Mesenchymal stem cell (in vitro differentiated cells and primary cell): ENCODE data around the gene CYB561D1.

ENCODE experiments used
- DNase-seq: peaks from one replicate; pipeline ENCODE4 v3.0.0-alpha.2; 2013
- H2AFZ ChIP-seq: one replicate; pipeline ENCODE4 v1.6.1; 2013; ENCODE audit warnings: low read depth, mild to moderate bottlenecking, control low read depth, inconsistent platforms, low read length, moderate library complexity
- H2AK5ac ChIP-seq: 2 replicates; pipeline ENCODE4 v1.6.1; 2013; ENCODE audit warnings: low read length, moderate library complexity, mild to moderate bottlenecking, inconsistent platforms; ENCODE audit not compliant: severe bottlenecking
- H2BK120ac ChIP-seq: one replicate; pipeline ENCODE4 v1.6.1; 2013; ENCODE audit warnings: low read depth, mild to moderate bottlenecking, inconsistent platforms, low read length, moderate library complexity
- H2BK12ac ChIP-seq, 2 experiments: one replicate each; pipeline ENCODE4 v1.6.1; 2013; ENCODE audit warnings: inconsistent platforms in 2 of 2, low read length in 2 of 2, mild to moderate bottlenecking in 2 of 2, moderate library complexity in 2 of 2, control low read depth in 1 of 2
- H2BK15ac ChIP-seq: one replicate; pipeline ENCODE4 v1.6.1; 2013; ENCODE audit warnings: mild to moderate bottlenecking, low read depth, inconsistent platforms; ENCODE audit not compliant: poor library complexity, severe bottlenecking
- H2BK5ac ChIP-seq: 2 replicates; pipeline ENCODE4 v1.6.1; 2013; ENCODE audit warnings: low read depth, mild to moderate bottlenecking, low read length, control low read depth, inconsistent platforms; ENCODE audit not compliant: poor library complexity, severe bottlenecking
- H3K14ac ChIP-seq, 2 experiments: one replicate each; pipeline ENCODE4 v1.6.1; 2013; ENCODE audit warnings: inconsistent platforms in 2 of 2, low read length in 2 of 2, control low read depth in 1 of 2, mild to moderate bottlenecking in 1 of 2, moderate library complexity in 1 of 2
- H3K18ac ChIP-seq, 2 experiments: one replicate each; pipeline ENCODE4 v1.6.1; 2013; ENCODE audit warnings: inconsistent platforms in 2 of 2, low read length in 2 of 2, control low read depth in 1 of 2, low read depth in 1 of 2, mild to moderate bottlenecking in 1 of 2
- H3K23ac ChIP-seq, 2 experiments: one replicate each; pipeline ENCODE4 v1.6.1; 2013; ENCODE audit warnings: inconsistent platforms in 2 of 2, low read length in 2 of 2, mild to moderate bottlenecking in 2 of 2, moderate library complexity in 2 of 2, control low read depth in 1 of 2
- H3K27ac ChIP-seq: 2 replicates; pipeline ENCODE4 v1.5.1; 2013; ENCODE audit warnings: mild to moderate bottlenecking, moderate library complexity, low read length, control low read depth, inconsistent platforms; ENCODE audit not compliant: poor library complexity, severe bottlenecking
- H3K27me3 ChIP-seq, 2 experiments: 2 replicates each; pipeline versions ENCODE4 v1.6.1 to v1.7.0; 2013; ENCODE audit warnings: low read length in 2 of 2, mild to moderate bottlenecking in 2 of 2, moderate library complexity in 2 of 2, control low read depth in 1 of 2, inconsistent platforms in 1 of 2; ENCODE audit not compliant: control insufficient read depth in 1 of 2, insufficient read depth in 1 of 2
- H3K36me3 ChIP-seq, 2 experiments: 2 replicates each; pipeline versions ENCODE4 v1.6.1 to v1.7.0; 2013; ENCODE audit warnings: low read length in 2 of 2, control low read depth in 1 of 2, inconsistent platforms in 1 of 2, low read depth in 1 of 2, mild to moderate bottlenecking in 1 of 2; ENCODE audit not compliant: insufficient read depth in 2 of 2, control insufficient read depth in 1 of 2
- H3K4ac ChIP-seq, 2 experiments: one replicate each; pipeline ENCODE4 v1.6.1; 2013; ENCODE audit warnings: inconsistent platforms in 2 of 2, low read length in 2 of 2, mild to moderate bottlenecking in 2 of 2, moderate library complexity in 2 of 2, control low read depth in 1 of 2, low read depth in 1 of 2
- H3K4me1 ChIP-seq: 2 replicates; pipeline ENCODE4 v1.6.1; 2013; ENCODE audit warnings: low read depth, low read length, control low read depth; ENCODE audit not compliant: control insufficient read depth, insufficient read depth
- H3K4me2 ChIP-seq: 2 replicates; pipeline ENCODE4 v1.6.1; 2013; ENCODE audit warnings: low read length, mild to moderate bottlenecking, inconsistent platforms; ENCODE audit not compliant: poor library complexity, severe bottlenecking
- H3K4me3 ChIP-seq, 2 experiments: 2 replicates each; pipeline versions ENCODE4 v1.5.1 to v1.7.0; 2013; ENCODE audit warnings: low read length in 2 of 2, mild to moderate bottlenecking in 2 of 2, control low read depth in 1 of 2, low read depth in 1 of 2; ENCODE audit not compliant: insufficient read depth in 1 of 2
- H3K79me1 ChIP-seq: replicated peaks from 2 replicates; pipeline ENCODE4 v1.6.1; 2013; ENCODE audit warnings: mild to moderate bottlenecking, control low read depth, low read length, inconsistent platforms; ENCODE audit not compliant: poor library complexity, severe bottlenecking
- H3K9ac ChIP-seq: 2 replicates; pipeline ENCODE4 v1.7.0; 2013; ENCODE audit warnings: mild to moderate bottlenecking, low read length, moderate library complexity
- H3K9me3 ChIP-seq: 2 replicates; pipeline ENCODE4 v1.7.0; 2013; ENCODE audit warnings: mild to moderate bottlenecking, low read length; ENCODE audit not compliant: control insufficient read depth
- H4K8ac ChIP-seq: one replicate; pipeline ENCODE4 v1.6.1; 2013; ENCODE audit warnings: inconsistent platforms, mild to moderate bottlenecking, low read length, moderate library complexity
- H4K91ac ChIP-seq: one replicate; pipeline ENCODE4 v1.6.1; 2013; ENCODE audit warnings: mild to moderate bottlenecking, low read length, inconsistent platforms
- WGBS: methylation state at CpG from one replicate; pipeline ENCODE4 v1.1.7; 2013; ENCODE audit warnings: mixed read lengths; 5-methylcytosine and 5-hydroxymethylcytosine counted together

CYB561D1 gene

DNA sequence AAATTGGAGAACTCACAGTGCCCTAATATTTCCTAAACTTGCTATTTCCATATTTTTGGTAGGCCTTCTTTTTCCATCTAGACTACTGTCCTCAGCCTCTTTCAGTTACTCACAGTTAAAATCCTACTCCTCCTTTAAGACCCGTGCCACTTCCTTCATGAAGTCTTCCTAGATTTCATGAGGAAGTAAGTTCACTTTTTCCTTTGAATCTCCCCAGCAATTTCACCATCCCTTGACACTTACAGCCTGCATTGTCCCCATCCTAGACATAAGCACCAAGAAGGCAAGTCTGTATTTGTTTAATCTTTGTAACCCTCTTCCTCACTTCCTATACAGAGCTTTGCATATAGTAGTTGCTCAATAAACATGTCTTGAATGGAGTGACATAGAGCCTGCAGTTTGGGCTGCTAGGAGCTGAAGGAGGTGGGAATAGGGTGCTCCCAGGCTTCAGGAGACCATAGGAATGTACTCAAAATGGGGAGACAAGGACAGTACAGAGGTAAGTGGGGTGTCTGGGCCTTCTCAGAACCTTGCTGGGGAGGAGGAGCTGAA is 40.5 kb downstream of the CYB561D1 start:
- H2BK15ac ChIP-seq = no peak overlapping the region
- no peak overlapping the region for H3K4me3 ChIP-seq
- no peak overlapping the region for H2BK5ac ChIP-seq
- H3K23ac ChIP-seq = no peak overlapping the region
- H3K79me1 ChIP-seq = no peaks in the 10 kb centered on the region
- H2AFZ ChIP-seq = no peak overlapping the region
- H3K4me2 ChIP-seq = no peak overlapping the region
- no peak overlapping the region for H4K8ac ChIP-seq
- no peak overlapping the region for H3K14ac ChIP-seq
- peaks cover 8 to 11% of the 10 kb centered on the region in 2 experiments for H3K27me3 ChIP-seq
- no peak overlapping the region for H3K27ac ChIP-seq
- no peak overlapping the region for H4K91ac ChIP-seq
- H3K9ac ChIP-seq = no peak overlapping the region
- no peak for DNase-seq
- no peak overlapping the region for H3K18ac ChIP-seq
- no peak overlapping the region for H2BK12ac ChIP-seq
- H3K9me3 ChIP-seq = no peaks in the 10 kb centered on the region
- H2BK120ac ChIP-seq = no peak overlapping the region
- 85% methylated on average over 1 of the region's 1 CpG for WGBS
- no peak overlapping the region for H3K4ac ChIP-seq
- no peak overlapping the region for H2AK5ac ChIP-seq
- peaks cover 15% of the 10 kb centered on the region for H3K4me1 ChIP-seq
- H3K36me3 ChIP-seq = no peaks in the 10 kb centered on the region

DNA sequence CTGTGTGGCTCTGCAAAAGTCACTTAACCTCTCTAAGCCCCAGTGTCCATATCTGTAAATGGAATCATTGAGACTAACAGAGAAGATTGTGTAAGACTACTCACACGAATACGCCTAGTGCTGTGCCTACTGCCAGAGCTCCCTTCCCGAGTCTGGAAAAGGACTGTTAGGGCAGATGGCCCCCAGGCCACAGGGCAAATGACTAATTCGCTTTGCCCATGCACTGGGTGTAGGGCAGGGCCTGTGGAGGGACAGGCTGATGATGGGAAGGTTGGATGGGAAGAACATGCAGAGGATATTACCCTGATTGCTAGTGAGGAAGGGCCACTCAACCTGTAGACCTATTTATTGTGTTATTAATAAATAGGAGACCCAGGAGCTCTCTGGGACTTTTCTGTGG is 41.6 kb downstream of the CYB561D1 start:
- WGBS = 72% methylated on average over 4 of the region's 4 CpGs
- H4K8ac ChIP-seq = no peak overlapping the region

DNA sequence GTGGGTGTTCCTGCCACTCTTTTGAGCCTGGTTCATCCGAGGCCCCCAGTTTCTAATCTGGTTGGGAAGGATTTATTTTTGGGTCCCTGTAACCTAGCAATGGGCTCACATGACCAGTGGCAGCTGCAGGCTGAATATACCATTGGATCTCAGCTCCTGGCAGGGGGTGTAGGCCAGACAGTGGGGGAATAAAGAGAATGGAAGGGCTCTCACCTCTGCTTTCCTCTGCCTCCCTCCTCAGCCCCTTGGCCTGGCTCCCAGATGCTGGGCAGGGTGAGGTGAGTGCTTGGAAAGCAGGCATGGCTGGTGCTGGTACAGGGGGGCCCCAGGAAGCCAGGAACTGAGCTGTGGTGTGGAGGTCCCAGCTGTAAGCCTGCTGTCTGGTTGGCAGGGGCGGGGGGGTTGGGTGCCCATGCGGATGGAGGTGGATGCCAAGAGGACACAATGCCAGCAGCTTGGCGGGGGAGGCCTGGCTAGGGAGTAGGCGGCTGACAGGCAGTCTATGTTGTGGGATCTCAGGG is 42.1 kb downstream of the CYB561D1 start:
- Histone ChIP-seq H3K9me3 (no peaks in the 10 kb centered on the region), H3K4ac (no peak overlapping the region), H3K4me3 (no peak overlapping the region), H2AFZ (no peak overlapping the region), H3K27me3 (peaks cover 25 to 26% of the 10 kb centered on the region in 2 experiments), H3K18ac (peak overlapping the region in 1 of 2 experiments; percentile 37), H3K27ac (no peak overlapping the region), H3K23ac (no peak overlapping the region), H3K9ac (no peak overlapping the region), H3K79me1 (no peaks in the 10 kb centered on the region), H2BK15ac (no peak overlapping the region), H2AK5ac (no peak overlapping the region), H3K4me1 (peaks cover 11% of the 10 kb centered on the region), H2BK5ac (no peak overlapping the region), H3K14ac (peak overlapping the region in 1 of 2 experiments; percentile 44), H3K36me3 (no peaks in the 10 kb centered on the region), H4K91ac (no peak overlapping the region), H4K8ac (no peak overlapping the region), H2BK120ac (no peak overlapping the region), H3K4me2 (no peak overlapping the region), H2BK12ac (no peak overlapping the region)
- no peak for DNase-seq
- WGBS = 89% methylated on average over 5 of the region's 5 CpGs

More for the DNA sequence above, 41.6 kb downstream of the CYB561D1 start:
- Histone ChIP-seq H2AK5ac (no peak overlapping the region), H3K4me3 (no peak overlapping the region), H3K9ac (no peak overlapping the region), H2BK120ac (no peak overlapping the region), H3K4me2 (no peak overlapping the region), H3K27me3 (peaks cover 19 to 22% of the 10 kb centered on the region in 2 experiments), H3K14ac (no peak overlapping the region), H2BK15ac (no peak overlapping the region), H3K4ac (no peak overlapping the region), H2BK12ac (peak overlapping the region in 1 of 2 experiments; percentile 57), H3K27ac (no peak overlapping the region), H4K91ac (no peak overlapping the region), H2BK5ac (no peak overlapping the region), H3K23ac (no peak overlapping the region), H2AFZ (peak overlapping the region; percentile 42), H3K36me3 (no peaks in the 10 kb centered on the region), H3K79me1 (no peaks in the 10 kb centered on the region), H3K18ac (no peak overlapping the region), H3K4me1 (peaks cover 11% of the 10 kb centered on the region), H3K9me3 (no peaks in the 10 kb centered on the region)
- peak; percentile 37 for DNase-seq

- no peak overlapping the region for H3K27ac ChIP-seq
- H3K18ac ChIP-seq = no peak overlapping the region
- H2AK5ac ChIP-seq = no peak overlapping the region
- H3K23ac ChIP-seq = no peak overlapping the region
- H3K9ac ChIP-seq = no peak overlapping the region
- no peak overlapping the region for H2BK12ac ChIP-seq
- H4K91ac ChIP-seq = no peak overlapping the region
- no peaks in the 10 kb centered on the region for H3K79me1 ChIP-seq
- no peak overlapping the region for H2BK120ac ChIP-seq
- no peak for DNase-seq
- H3K4me1 ChIP-seq = peaks cover 4% of the 10 kb centered on the region
- H3K4me3 ChIP-seq = no peak overlapping the region
- H3K4me2 ChIP-seq = no peak overlapping the region
- 98% methylated on average over 8 of the region's 9 CpGs for WGBS
- H3K14ac ChIP-seq = no peak overlapping the region
- H3K36me3 ChIP-seq = no peaks in the 10 kb centered on the region
- no peak overlapping the region for H4K8ac ChIP-seq
- no peaks in the 10 kb centered on the region for H3K9me3 ChIP-seq
- H2AFZ ChIP-seq = no peak overlapping the region
- peaks cover 30 to 33% of the 10 kb centered on the region in 2 experiments for H3K27me3 ChIP-seq
- no peak overlapping the region for H3K4ac ChIP-seq
- H2BK15ac ChIP-seq = no peak overlapping the region
- no peak overlapping the region for H2BK5ac ChIP-seq
Observed at GRCh38 chr1:109537450-109538178, 43.7 kb downstream of the CYB561D1 start.
